Thyroid gland (tissue), 4 donors: ENCODE data around the gene MAP3K5.

ENCODE experiments used
- POLR2A ChIP-seq, 2 donors: fragments of 450-650 bp; IDR thresholded peaks; one replicate each; pipeline ENCODE4 v1.6.1; 2017; ENCODE audit warnings: antibody characterized with exemption in 2 of 2, mild to moderate bottlenecking in 2 of 2, moderate library complexity in 1 of 2
- TF ChIP-seq, protein P1 (sequence below), 6 experiments: fragments of 200-600 bp in 3 of 6; fragments of 450-650 bp in 3 of 6; sonication (generic) in 3 of 6; IDR thresholded peaks; one replicate each; pipeline ENCODE4 v1.5.1; 2016 to 2019; ENCODE audit warnings: antibody characterized with exemption in 6 of 6, mild to moderate bottlenecking in 2 of 6, inconsistent platforms in 1 of 6, moderate library complexity in 1 of 6

DNA sequence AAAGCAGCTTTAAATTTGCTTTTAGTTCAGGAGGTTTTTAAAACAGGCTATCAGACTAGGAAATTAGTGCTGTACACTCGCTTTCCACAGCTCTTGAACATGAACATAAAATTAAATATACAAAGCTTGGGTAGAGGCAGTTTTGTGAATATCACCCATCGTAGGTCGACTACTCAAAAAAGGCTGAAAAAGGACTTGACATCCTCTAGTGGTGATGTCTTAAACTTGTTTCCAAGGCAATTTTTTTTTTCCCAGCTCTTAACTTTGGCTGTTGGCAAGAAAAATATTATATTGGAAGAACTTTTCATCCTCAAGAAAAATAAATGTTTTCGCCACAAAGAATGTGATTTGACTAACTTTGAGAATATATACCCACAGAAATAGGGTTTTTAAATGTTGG is 244.9 kb downstream of the MAP3K5 start:
- TF ChIP-seq, protein P1, sequence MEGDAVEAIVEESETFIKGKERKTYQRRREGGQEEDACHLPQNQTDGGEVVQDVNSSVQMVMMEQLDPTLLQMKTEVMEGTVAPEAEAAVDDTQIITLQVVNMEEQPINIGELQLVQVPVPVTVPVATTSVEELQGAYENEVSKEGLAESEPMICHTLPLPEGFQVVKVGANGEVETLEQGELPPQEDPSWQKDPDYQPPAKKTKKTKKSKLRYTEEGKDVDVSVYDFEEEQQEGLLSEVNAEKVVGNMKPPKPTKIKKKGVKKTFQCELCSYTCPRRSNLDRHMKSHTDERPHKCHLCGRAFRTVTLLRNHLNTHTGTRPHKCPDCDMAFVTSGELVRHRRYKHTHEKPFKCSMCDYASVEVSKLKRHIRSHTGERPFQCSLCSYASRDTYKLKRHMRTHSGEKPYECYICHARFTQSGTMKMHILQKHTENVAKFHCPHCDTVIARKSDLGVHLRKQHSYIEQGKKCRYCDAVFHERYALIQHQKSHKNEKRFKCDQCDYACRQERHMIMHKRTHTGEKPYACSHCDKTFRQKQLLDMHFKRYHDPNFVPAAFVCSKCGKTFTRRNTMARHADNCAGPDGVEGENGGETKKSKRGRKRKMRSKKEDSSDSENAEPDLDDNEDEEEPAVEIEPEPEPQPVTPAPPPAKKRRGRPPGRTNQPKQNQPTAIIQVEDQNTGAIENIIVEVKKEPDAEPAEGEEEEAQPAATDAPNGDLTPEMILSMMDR (IDR thresholded peaks at IDR 0.05): peak in 5 of 6 experiments; percentile 39 to 78 (median 69)
- TF ChIP-seq POLR2A (IDR thresholded peaks at IDR 0.05): no peak
